ENCODE results near the gene NEUROD4. TPM values are rescaled to one million over a fixed set of nuclear protein-coding genes. Genes with fewer than 3 reads are reported as not detected.

The NEUROD4 gene, protein sequence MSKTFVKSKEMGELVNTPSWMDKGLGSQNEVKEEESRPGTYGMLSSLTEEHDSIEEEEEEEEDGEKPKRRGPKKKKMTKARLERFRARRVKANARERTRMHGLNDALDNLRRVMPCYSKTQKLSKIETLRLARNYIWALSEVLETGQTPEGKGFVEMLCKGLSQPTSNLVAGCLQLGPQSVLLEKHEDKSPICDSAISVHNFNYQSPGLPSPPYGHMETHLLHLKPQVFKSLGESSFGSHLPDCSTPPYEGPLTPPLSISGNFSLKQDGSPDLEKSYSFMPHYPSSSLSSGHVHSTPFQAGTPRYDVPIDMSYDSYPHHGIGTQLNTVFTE
- total RNA-seq (under 0.01 TPM), polyA plus RNA-seq (ENCODE audit: insufficient read depth in 1 of 8, insufficient read length in 8 of 8, low replicate concordance in 1 of 8) (not detected)
- long read RNA-seq, donor 1, result 0 reads
- long read RNA-seq, donor 2, result 0 reads
- long read RNA-seq, donor 3, result 0 reads
- long read RNA-seq, donor 4, result 0 reads
- long read RNA-seq, donor 5, result 0 reads
- long read RNA-seq, donor 6, result 0 reads
- long read RNA-seq, donor 7, result 0 reads
- long read RNA-seq, donor 8, result 0 reads
- long read RNA-seq, donor 9, result 0 reads
- long read RNA-seq, donor 10, result 0 reads
- long read RNA-seq, donor 11, result 0 reads

DNA sequence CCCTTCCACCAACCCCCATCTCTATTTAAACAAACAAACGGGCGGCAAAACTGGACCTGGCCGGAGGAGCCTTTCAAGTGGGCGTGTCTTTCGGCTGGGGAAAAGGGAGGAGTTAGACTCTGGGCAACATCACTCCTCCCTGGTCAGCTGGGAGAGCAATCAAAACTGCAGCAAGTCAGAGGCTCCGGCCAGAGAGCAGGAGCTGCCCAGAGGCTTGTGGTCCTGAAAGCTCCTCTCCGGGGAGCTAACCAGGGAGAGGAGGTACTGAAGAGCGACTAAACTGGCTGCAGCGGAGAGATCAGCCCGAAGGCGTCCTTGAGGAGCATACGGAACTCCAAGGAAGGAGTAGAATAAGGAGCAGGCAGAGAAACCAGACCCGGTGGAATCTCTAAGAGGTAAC, at the start of gene NEUROD4:
NEUROD4 (plus strand) TSS at position 191 of the 400 bp plus-strand sequence. CDS start 6,466 bp downstream, outside the sequence.
- Histone ChIP-seq H3K27me3 (ENCODE audit: control insufficient read depth, insufficient read depth, low read length) (no peaks in the 10 kb centered on the region), H3K4me1 (ENCODE audit: control insufficient read depth, insufficient read depth, low read length) (no peaks in the 10 kb centered on the region), H3K4me3 (ENCODE audit: low read length) (no peak within 1 kb of the TSS), H3K9me3 (replicated peaks; ENCODE audit: control insufficient read depth, low read depth, low read length) (no peaks in the 10 kb centered on the region), H3K27ac (ENCODE audit: low read length) (no peak within 1 kb of the TSS), H3K36me3 (ENCODE audit: control insufficient read depth, insufficient read depth, low read length) (no peaks in the 10 kb centered on the region)
- 2% methylated on average over 8 of the region's 13 CpGs for WGBS (ENCODE audit: insufficient coverage)
- peak; percentile 84 for DNase-seq

DNA sequence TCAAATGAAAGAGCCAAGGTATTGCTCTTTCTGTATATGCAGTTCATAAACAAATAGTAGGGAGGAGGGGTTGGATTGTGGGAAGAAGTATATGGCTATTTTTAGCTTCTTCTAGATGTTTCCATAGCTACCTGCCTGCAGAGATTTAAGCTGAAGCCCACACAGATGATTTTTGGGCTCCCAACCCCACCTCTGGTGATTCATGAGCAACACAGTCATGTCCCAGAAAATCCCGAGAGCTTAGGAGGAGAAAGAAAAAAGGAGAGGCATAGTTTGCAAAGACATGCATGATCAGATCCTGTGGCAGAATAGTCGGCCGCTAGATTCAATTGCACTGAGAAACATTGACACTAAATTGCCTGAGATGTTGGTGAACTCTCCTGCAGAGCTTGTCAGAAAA, 49.0 kb upstream of the NEUROD4 start:
- DNase-seq, result no peak
- no peaks in the 10 kb centered on the region for H3K9me3 ChIP-seq (replicated peaks; ENCODE audit: control insufficient read depth, low read depth, low read length)
- no peaks in the 10 kb centered on the region for H3K36me3 ChIP-seq (ENCODE audit: control insufficient read depth, insufficient read depth, low read length)
- no peak overlapping the region for H3K4me3 ChIP-seq (ENCODE audit: low read length)
- WGBS (ENCODE audit: insufficient coverage), result 71% methylated on average over 2 of the region's 3 CpGs
- H3K27me3 ChIP-seq (ENCODE audit: control insufficient read depth, insufficient read depth, low read length), result no peaks in the 10 kb centered on the region
- peaks cover 9% of the 10 kb centered on the region for H3K4me1 ChIP-seq (ENCODE audit: control insufficient read depth, insufficient read depth, low read length)
- no peak overlapping the region for H3K27ac ChIP-seq (ENCODE audit: low read length)

DNA sequence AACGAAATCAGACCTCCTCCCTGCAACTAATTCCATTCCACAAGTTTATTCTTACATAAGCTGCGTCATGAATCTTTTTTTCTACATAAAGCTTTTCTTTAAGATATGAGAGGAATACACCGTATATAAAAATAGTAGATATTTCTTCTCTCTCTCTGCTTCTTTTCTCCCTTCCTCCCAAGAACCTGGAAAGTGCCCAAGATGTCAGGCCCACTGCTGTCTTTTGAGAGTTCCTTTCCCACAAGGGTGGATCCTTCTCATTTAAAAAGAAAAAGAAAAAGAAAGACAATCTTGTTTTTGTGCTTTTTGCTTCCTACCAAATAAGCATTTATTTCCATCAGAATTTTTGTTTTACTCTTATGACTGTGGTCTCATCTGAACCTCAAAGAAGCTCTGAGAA, 46.2 kb upstream of the NEUROD4 start:
- H3K4me1 ChIP-seq (ENCODE audit: control insufficient read depth, insufficient read depth, low read length), result peaks cover 3% of the 10 kb centered on the region
- no peak overlapping the region for H3K27ac ChIP-seq (ENCODE audit: low read length)
- H3K4me3 ChIP-seq (ENCODE audit: low read length), result no peak overlapping the region
- no peaks in the 10 kb centered on the region for H3K36me3 ChIP-seq (ENCODE audit: control insufficient read depth, insufficient read depth, low read length)
- H3K27me3 ChIP-seq (ENCODE audit: control insufficient read depth, insufficient read depth, low read length), result no peaks in the 10 kb centered on the region
- peak; percentile 62 for DNase-seq
- no CpG with 5 or more reads among the region's 3 CpGs for WGBS (ENCODE audit: insufficient coverage)
- H3K9me3 ChIP-seq (replicated peaks; ENCODE audit: control insufficient read depth, low read depth, low read length), result no peaks in the 10 kb centered on the region

DNA sequence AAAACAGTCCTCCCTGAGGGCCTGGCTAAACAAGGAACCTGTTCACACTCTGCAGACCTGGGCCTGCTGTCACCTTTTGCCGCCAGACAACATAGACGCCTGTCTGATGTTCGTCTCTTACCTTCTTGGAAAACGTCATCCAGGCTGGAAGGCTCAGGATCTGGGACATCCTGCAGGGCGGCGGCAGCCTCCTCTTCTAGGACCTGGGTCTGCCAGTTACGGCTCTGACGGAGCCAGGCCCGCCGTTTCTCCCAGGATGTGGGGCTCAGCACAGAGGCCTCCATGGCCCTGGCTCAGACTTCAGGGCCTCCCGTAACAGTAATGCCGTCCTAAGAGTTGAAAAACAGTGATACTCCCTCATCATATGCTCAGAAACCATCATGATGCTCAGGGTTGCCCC, 45.5 kb upstream of the NEUROD4 start:
- Histone ChIP-seq H3K27me3 (ENCODE audit: control insufficient read depth, insufficient read depth, low read length) (no peaks in the 10 kb centered on the region), H3K9me3 (replicated peaks; ENCODE audit: control insufficient read depth, low read depth, low read length) (no peaks in the 10 kb centered on the region), H3K27ac (ENCODE audit: low read length) (no peak overlapping the region), H3K4me3 (ENCODE audit: low read length) (no peak overlapping the region), H3K4me1 (ENCODE audit: control insufficient read depth, insufficient read depth, low read length) (peaks cover 3% of the 10 kb centered on the region), H3K36me3 (ENCODE audit: control insufficient read depth, insufficient read depth, low read length) (no peaks in the 10 kb centered on the region)
- 84% methylated on average over 12 of the region's 12 CpGs for WGBS (ENCODE audit: insufficient coverage)
- DNase-seq, result no peak

DNA sequence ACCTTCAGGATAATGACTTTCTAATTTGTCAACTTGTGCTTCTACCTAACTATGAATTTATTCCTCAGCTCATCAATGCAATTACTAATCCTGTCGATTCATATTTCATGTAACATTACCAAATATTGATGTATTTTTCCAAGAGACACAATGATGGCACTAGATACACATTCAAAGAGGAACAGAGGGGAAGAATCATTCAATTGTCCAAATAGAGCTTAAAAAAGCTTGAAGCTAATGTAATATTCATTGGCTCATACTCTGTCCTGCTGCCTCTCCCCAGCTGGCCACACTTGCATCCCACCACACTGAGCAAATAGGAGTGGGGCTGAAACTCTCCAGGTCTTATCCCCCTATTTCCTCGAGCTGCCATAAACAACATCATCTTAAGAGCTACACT, 44.5 kb upstream of the NEUROD4 start:
- no peak overlapping the region for H3K27ac ChIP-seq (ENCODE audit: low read length)
- no peaks in the 10 kb centered on the region for H3K36me3 ChIP-seq (ENCODE audit: control insufficient read depth, insufficient read depth, low read length)
- DNase-seq, result no peak
- H3K27me3 ChIP-seq (ENCODE audit: control insufficient read depth, insufficient read depth, low read length), result no peaks in the 10 kb centered on the region
- no peaks in the 10 kb centered on the region for H3K9me3 ChIP-seq (replicated peaks; ENCODE audit: control insufficient read depth, low read depth, low read length)
- WGBS (ENCODE audit: insufficient coverage), result no CpG with 5 or more reads among the region's 2 CpGs
- H3K4me1 ChIP-seq (ENCODE audit: control insufficient read depth, insufficient read depth, low read length), result peaks cover 3% of the 10 kb centered on the region
- no peak overlapping the region for H3K4me3 ChIP-seq (ENCODE audit: low read length)

DNA sequence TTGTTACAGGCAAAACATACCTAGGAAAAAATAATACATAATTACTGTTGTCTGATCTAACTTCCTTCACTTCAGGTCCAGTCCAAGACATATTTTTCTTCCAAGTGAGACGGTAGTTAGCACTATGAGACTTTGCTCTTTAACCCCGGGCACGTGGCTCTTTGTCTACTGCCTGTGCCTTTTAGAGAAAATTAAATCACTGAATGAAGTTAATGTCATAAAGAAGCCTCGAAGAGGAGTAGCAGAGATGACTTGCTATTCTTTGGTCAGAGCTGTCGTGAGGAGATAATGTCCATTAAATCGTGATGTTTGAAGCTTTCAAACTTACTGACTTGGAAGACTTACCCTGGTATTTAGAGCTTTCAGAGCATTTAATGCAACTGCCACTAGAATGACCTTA, 43.9 kb upstream of the NEUROD4 start:
- H3K27ac ChIP-seq (ENCODE audit: low read length), result no peak overlapping the region
- WGBS (ENCODE audit: insufficient coverage), result 64% methylated on average over 2 of the region's 6 CpGs
- no peak for DNase-seq

DNA sequence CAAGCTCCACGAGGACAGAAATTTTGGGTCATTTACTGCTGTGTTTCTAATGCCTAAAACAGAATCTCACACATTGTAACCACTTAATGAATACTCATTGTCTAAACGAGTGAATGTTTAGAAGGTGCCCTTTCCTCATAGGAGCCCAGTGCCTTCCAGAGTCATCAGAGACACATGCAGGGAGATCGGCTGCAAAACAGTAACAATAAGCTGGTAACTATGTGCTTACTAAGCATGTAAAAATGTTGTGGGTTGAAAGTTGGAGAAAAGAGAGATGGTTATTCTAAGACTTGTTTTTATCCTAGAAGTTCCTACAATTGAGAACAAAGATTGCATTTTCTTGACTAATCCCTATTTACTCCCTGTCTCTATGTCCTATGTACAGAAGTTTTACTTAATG, 42.6 kb upstream of the NEUROD4 start:
- H3K9me3 ChIP-seq (replicated peaks; ENCODE audit: control insufficient read depth, low read depth, low read length), result no peaks in the 10 kb centered on the region
- H3K4me1 ChIP-seq (ENCODE audit: control insufficient read depth, insufficient read depth, low read length), result peaks cover 3% of the 10 kb centered on the region
- WGBS (ENCODE audit: insufficient coverage), result no CpG with 5 or more reads among the region's 3 CpGs
- H3K27ac ChIP-seq (ENCODE audit: low read length), result no peak overlapping the region
- no peaks in the 10 kb centered on the region for H3K27me3 ChIP-seq (ENCODE audit: control insufficient read depth, insufficient read depth, low read length)
- no peaks in the 10 kb centered on the region for H3K36me3 ChIP-seq (ENCODE audit: control insufficient read depth, insufficient read depth, low read length)
- no peak for DNase-seq
- no peak overlapping the region for H3K4me3 ChIP-seq (ENCODE audit: low read length)

More for the DNA sequence above, 43.9 kb upstream of the NEUROD4 start:
- peaks cover 3% of the 10 kb centered on the region for H3K4me1 ChIP-seq (ENCODE audit: control insufficient read depth, insufficient read depth, low read length)
- H3K36me3 ChIP-seq (ENCODE audit: control insufficient read depth, insufficient read depth, low read length), result no peaks in the 10 kb centered on the region
- H3K27me3 ChIP-seq (ENCODE audit: control insufficient read depth, insufficient read depth, low read length), result no peaks in the 10 kb centered on the region
- no peak overlapping the region for H3K4me3 ChIP-seq (ENCODE audit: low read length)
- no peaks in the 10 kb centered on the region for H3K9me3 ChIP-seq (replicated peaks; ENCODE audit: control insufficient read depth, low read depth, low read length)

DNA sequence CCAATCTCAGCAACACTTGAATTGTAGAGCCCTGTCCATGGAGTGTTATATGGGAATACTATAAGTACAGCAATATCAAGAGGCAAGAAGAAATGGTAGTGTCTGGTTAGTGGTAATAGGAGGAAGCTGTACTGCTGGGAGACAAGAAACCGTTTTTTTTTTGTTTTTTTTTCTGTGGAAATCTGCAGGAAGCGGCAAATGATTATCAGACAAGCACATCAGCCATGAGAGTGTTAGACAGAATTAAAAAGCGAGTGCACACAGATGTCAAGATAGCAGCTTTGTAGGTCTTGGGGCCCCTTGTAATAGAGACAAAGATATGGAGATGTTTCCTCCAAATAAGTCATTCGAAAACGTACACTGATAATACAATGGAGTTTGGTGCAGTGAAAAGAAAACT, 41.9 kb upstream of the NEUROD4 start:
- Histone ChIP-seq H3K4me1 (ENCODE audit: control insufficient read depth, insufficient read depth, low read length) (peaks cover 3% of the 10 kb centered on the region), H3K27ac (ENCODE audit: low read length) (no peak overlapping the region), H3K4me3 (ENCODE audit: low read length) (no peak overlapping the region), H3K9me3 (replicated peaks; ENCODE audit: control insufficient read depth, low read depth, low read length) (no peaks in the 10 kb centered on the region), H3K27me3 (ENCODE audit: control insufficient read depth, insufficient read depth, low read length) (no peaks in the 10 kb centered on the region), H3K36me3 (ENCODE audit: control insufficient read depth, insufficient read depth, low read length) (no peaks in the 10 kb centered on the region)
- DNase-seq, result no peak
- WGBS (ENCODE audit: insufficient coverage), result 94% methylated on average over 3 of the region's 5 CpGs

DNA sequence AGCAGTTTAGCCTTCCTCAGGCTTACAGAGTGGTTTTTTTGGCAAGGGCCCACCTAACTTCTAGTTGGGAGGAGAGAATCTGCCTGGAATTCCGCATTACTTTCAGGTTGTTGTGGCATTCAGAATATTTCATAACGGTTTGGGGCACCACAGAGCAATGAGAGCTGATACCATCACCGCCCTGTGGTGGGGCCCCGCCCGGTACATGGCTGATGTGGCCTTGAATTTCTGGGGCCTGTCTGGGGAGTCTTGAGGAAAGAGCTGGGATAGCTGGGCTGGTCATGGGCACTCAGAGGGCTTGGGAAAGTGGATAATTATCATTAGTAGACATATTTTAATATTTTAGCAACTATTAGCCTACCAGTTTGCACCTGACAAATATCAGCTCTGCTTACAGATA, 39.4 kb upstream of the NEUROD4 start:
- Histone ChIP-seq H3K36me3 (ENCODE audit: control insufficient read depth, insufficient read depth, low read length) (no peaks in the 10 kb centered on the region), H3K4me3 (ENCODE audit: low read length) (no peak overlapping the region), H3K9me3 (replicated peaks; ENCODE audit: control insufficient read depth, low read depth, low read length) (no peaks in the 10 kb centered on the region), H3K27me3 (ENCODE audit: control insufficient read depth, insufficient read depth, low read length) (no peaks in the 10 kb centered on the region), H3K27ac (ENCODE audit: low read length) (no peak overlapping the region), H3K4me1 (ENCODE audit: control insufficient read depth, insufficient read depth, low read length) (peaks cover 8% of the 10 kb centered on the region)
- no peak for DNase-seq
- WGBS (ENCODE audit: insufficient coverage), result 90% methylated on average over 2 of the region's 5 CpGs

DNA sequence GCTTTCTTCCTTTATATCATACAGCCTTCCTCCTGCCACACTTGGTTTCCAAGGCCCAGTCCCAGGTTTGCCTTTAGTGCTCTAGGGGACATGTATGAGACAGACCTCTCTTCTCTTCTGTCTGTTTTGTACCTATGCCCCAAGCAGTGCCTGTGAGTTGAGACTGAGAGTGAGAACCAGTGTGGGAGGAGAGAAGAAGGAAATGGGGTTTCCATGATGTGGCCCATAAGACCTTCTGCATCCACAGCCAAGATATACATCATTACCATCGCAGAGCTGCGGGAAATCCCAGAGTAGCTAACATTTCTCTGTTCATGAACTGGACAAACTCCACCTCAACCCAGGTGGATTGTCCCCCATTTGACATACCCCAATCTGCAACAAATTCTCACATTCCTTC, 38.0 kb upstream of the NEUROD4 start:
- no CpG with 5 or more reads among the region's 2 CpGs for WGBS (ENCODE audit: insufficient coverage)

More for the DNA sequence above, 38.0 kb upstream of the NEUROD4 start:
- Histone ChIP-seq H3K4me1 (ENCODE audit: control insufficient read depth, insufficient read depth, low read length) (peaks cover 8% of the 10 kb centered on the region), H3K9me3 (replicated peaks; ENCODE audit: control insufficient read depth, low read depth, low read length) (no peaks in the 10 kb centered on the region), H3K27me3 (ENCODE audit: control insufficient read depth, insufficient read depth, low read length) (no peaks in the 10 kb centered on the region), H3K36me3 (ENCODE audit: control insufficient read depth, insufficient read depth, low read length) (no peaks in the 10 kb centered on the region), H3K4me3 (ENCODE audit: low read length) (no peak overlapping the region), H3K27ac (ENCODE audit: low read length) (no peak overlapping the region)
- no peak for DNase-seq

All from muscle of leg (tissue), 16 donors.